Activated naive CD4-positive, alpha-beta T cell treated with anti-CD3 and anti-CD28 coated beads for 36 hours (primary cell): ENCODE measurements around the gene FAM20C. TPM values are rescaled to one million over a fixed set of nuclear protein-coding genes. Genes with fewer than 3 reads are reported as not detected.

Source experiments
- CTCF ChIA-PET: fragments of 350-600 bp; sonication (Branson Sonifier 250); formaldehyde crosslinking; loops from one replicate; lab custom pipeline; 2021; ENCODE audit warnings: antibody characterized with exemption; lab: Charles Lee
- DNase-seq: peaks from one replicate; pipeline ENCODE4 v3.0.0-alpha.2; 2020
- H3K27ac Mint-ChIP-seq: one replicate; pipeline ENCODE4 v1.8.0; 2021; ENCODE audit warnings: mild to moderate bottlenecking, mixed read lengths
- H3K27me3 Mint-ChIP-seq: one replicate; pipeline ENCODE4 v1.8.0; 2021; ENCODE audit warnings: low read depth, mixed read lengths
- H3K36me3 Mint-ChIP-seq: one replicate; pipeline ENCODE4 v1.8.0; 2021; ENCODE audit warnings: low read depth, mixed read lengths
- H3K4me1 Mint-ChIP-seq: one replicate; pipeline ENCODE4 v1.8.0; 2021; ENCODE audit warnings: low read depth, mixed read lengths
- H3K4me3 Mint-ChIP-seq: one replicate; pipeline ENCODE4 v1.8.0; 2021; ENCODE audit warnings: mild to moderate bottlenecking, moderate library complexity, mixed read lengths
- H3K9me3 Mint-ChIP-seq: one replicate; pipeline ENCODE4 v1.8.0; 2021; ENCODE audit warnings: mixed read lengths
- intact Hi-C: fragments of 100-400 bp; cut with micrococcal nuclease; formaldehyde crosslinking; loops from one replicate; pipeline ENCODE4 v1.15.1; 2023
- total RNA-seq, 2 experiments: library from RNA; stranded (reverse); gene quantifications; one replicate each; pipeline ENCODE4 v1.2.3, GENCODE V29; 2021

The FAM20C gene
- under 1 TPM; 0.26 to 0.91 TPM for total RNA-seq

DNA sequence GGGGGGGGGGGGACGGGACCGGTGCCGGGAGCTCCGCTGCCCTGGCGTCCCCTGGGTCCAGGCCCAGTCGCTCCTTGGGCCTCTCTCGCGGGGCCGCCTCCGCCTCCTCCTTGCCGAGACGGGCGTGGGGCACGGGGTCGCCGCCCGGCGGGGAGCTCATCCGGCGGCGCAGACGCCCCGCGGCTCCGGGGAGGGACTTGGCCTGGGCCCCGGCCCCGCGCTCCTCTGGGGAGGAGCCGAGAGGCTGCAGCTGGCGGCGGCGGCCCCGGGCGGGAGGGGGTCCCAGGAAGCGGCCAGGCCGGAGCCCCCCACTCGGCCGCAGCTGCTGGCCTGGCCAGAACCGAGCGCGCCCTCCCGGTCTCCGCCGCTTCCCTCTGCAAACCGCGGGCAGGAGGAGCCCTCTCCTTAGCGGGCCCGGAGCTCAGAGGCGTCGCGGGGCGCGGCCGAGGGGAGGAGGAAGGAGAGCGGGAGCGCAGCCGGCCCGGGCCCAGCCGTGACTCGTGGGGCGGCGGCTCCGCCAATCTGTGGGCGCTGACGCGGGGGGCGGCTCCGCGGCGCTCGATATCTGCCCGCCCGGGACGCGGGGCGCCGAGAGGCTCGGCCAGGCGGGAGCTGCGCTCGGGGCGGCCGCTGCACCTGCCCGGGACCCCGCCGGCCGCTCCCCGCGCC, at the start of gene FAM20C:
TSS of gene FAM20C (plus strand) at position 591 of the 669 bp plus-strand sequence. CDS start 629 bp downstream, outside the sequence.
- H3K27ac Mint-ChIP-seq = no peak within 1 kb of the TSS
- peaks cover 44% of the 10 kb centered on the region for H3K27me3 Mint-ChIP-seq
- CTCF ChIA-PET = no interaction called here
- intact Hi-C loops = no loop called here
- no peaks in the 10 kb centered on the region for H3K9me3 Mint-ChIP-seq
- H3K36me3 Mint-ChIP-seq = no peaks in the 10 kb centered on the region
- peak within 1 kb of the TSS; percentile 69 for H3K4me3 Mint-ChIP-seq
- peaks cover 3% of the 10 kb centered on the region for H3K4me1 Mint-ChIP-seq
- peak; percentile 26 for DNase-seq

DNA sequence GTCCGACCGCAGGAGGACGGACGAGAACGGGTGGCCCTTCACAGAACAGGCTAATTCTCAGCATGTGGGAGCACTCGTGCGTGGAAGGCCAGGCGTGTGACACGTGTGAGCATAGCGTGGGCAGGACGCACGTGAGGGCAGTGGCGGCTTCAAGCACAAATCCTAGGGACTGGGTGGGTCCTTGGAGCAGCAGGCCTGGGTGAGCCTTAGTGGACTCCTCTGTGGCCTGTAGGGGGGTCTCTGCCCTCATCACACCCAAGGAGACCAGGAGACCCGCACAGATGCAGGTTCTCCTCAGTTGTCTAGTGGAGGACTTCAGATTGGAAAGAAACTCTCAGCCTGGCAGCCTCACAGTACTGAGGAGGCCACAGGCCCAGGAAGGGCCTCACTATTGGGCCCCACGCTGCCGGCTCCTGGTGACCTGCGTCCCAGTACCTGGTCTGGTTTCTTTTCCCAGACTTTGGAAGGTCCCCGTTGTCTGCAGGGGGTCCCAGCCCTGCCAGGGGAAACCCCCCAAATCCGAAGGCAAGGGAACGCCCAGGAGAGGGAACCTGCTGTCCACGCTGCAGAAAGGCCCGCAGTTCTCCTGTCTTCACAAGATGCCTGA, 49.1 kb upstream of the FAM20C start:
- Mint-ChIP-seq H3K9me3 (no peaks in the 10 kb centered on the region), H3K36me3 (peaks cover 2% of the 10 kb centered on the region), H3K4me3 (no peak overlapping the region), H3K27me3 (no peaks in the 10 kb centered on the region), H3K4me1 (no peaks in the 10 kb centered on the region), H3K27ac (no peak overlapping the region)
- DNase-seq = no peak
- CTCF ChIA-PET = no interaction called here
- intact Hi-C loops = no loop called here

GRCh38 chr7:143811-144453, 48.4 kb upstream of the FAM20C start:
- H3K36me3 Mint-ChIP-seq = peaks cover 3% of the 10 kb centered on the region
- peaks cover 2% of the 10 kb centered on the region for H3K4me1 Mint-ChIP-seq
- no peaks in the 10 kb centered on the region for H3K27me3 Mint-ChIP-seq
- DNase-seq = no peak
- CTCF ChIA-PET = no interaction called here
- no peak overlapping the region for H3K27ac Mint-ChIP-seq
- intact Hi-C loops = no loop called here
- no peak overlapping the region for H3K4me3 Mint-ChIP-seq
- no peaks in the 10 kb centered on the region for H3K9me3 Mint-ChIP-seq

GRCh38 chr7:144454-144826, 47.9 kb upstream of the FAM20C start:
- Mint-ChIP-seq H3K36me3 (peaks cover 3% of the 10 kb centered on the region), H3K4me3 (no peak overlapping the region), H3K9me3 (no peaks in the 10 kb centered on the region), H3K27ac (no peak overlapping the region), H3K27me3 (no peaks in the 10 kb centered on the region), H3K4me1 (peaks cover 2% of the 10 kb centered on the region)
- CTCF ChIA-PET = no interaction called here
- intact Hi-C loops = no loop called here
- DNase-seq = no peak

- CTCF ChIA-PET = no interaction called here
- Mint-ChIP-seq H3K4me1 (peaks cover 11% of the 10 kb centered on the region), H3K27me3 (no peaks in the 10 kb centered on the region), H3K9me3 (no peaks in the 10 kb centered on the region), H3K36me3 (peaks cover 3% of the 10 kb centered on the region), H3K27ac (no peak overlapping the region), H3K4me3 (no peak overlapping the region)
- no peak for DNase-seq
- intact Hi-C loops = loop anchor here (5.0 kb wide), 2 partner anchors 216 to 476 kb away; no protein-coding TSS in a partner anchor
These were observed 46.5 kb upstream of the FAM20C start for GRCh38 chr7:145863-146262.

DNA sequence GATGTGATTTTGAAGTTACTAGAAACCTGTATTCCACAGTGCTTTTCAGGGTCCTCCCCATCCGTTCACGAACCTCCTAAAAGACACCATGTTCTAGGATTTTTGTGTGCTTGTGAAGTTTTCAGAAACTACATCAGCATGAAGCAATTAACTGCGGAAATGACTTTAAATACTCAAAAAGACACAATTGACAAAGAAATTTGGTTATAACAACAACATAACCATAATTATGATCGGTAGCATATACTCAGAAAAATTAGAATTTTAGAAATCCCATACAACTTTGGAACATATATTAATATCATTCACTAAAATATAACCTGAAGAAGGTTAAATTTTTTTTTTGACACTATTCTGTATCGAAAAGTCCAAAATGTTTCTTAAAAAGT, 43.8 kb upstream of the FAM20C start:
- intact Hi-C loops = loop anchor here (2.0 to 5.0 kb wide), 3 partner anchors 214 to 668 kb away; no protein-coding TSS in a partner anchor
- CTCF ChIA-PET = no interaction called here
- Mint-ChIP-seq H3K4me1 (peaks cover 11% of the 10 kb centered on the region), H3K36me3 (peaks cover 3% of the 10 kb centered on the region), H3K4me3 (peak overlapping the region; percentile 90), H3K9me3 (no peaks in the 10 kb centered on the region), H3K27me3 (no peaks in the 10 kb centered on the region), H3K27ac (peak overlapping the region; percentile 96)
- DNase-seq = no peak

DNA sequence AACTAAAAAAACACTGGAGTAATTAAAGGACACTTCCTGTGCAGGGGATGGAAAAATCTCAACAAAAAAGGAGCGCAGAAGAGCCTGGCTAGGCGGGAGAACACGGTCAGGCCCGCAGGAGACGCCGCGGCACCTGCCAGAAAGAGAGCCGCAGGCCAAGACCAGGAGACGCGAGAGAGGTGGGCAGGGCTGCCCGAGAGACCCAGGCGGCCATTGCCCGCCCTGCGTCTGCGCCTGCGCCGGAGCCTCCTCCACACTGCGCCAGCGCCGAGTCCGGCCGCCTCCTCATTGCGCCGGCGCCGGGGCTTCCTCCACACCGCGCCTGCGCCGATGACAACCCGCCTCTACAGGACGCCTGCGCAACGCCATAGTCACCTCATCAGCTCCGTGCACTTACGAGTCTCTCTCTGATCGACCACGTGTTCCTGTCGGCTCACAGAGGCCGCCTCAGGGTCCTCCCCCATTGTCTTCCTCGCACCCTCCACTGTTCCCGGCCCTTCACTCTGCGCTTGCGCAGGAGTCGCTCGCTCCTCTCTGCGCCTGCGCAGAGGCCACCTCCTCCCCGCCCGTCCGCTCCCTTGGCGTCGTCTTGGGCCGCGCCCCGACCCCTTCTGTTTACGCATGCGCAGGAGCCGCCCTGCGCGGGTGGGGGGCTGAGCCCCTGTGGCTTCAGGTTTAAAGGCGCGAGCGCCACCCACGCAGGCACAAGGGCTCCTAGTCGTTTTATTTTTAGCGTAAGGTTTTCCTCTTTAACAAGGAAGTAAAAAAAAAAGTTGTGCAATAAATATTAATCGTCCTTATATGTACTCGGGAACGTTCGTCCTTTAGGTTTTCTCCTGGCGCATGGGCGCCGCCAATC, 43.2 kb upstream of the FAM20C start:
- CTCF ChIA-PET = no interaction called here
- H3K9me3 Mint-ChIP-seq = no peaks in the 10 kb centered on the region
- H3K36me3 Mint-ChIP-seq = peaks cover 3% of the 10 kb centered on the region
- peak overlapping the region; percentile 96 for H3K27ac Mint-ChIP-seq
- peaks cover 11% of the 10 kb centered on the region for H3K4me1 Mint-ChIP-seq
- DNase-seq = peak; percentile 97
- H3K27me3 Mint-ChIP-seq = no peaks in the 10 kb centered on the region
- intact Hi-C loops = loop anchor here (2.0 to 5.0 kb wide), 3 partner anchors 213 to 668 kb away; no protein-coding TSS in a partner anchor
- peak overlapping the region; percentile 90 for H3K4me3 Mint-ChIP-seq

GRCh38 chr7:149791-150636, 42.4 kb upstream of the FAM20C start:
- peak overlapping the region; percentile 90 for H3K4me3 Mint-ChIP-seq
- peaks cover 11% of the 10 kb centered on the region for H3K4me1 Mint-ChIP-seq
- H3K27me3 Mint-ChIP-seq = no peaks in the 10 kb centered on the region
- H3K36me3 Mint-ChIP-seq = peaks cover 3% of the 10 kb centered on the region
- DNase-seq = peak; percentile 52
- peak overlapping the region; percentile 96 for H3K27ac Mint-ChIP-seq
- CTCF ChIA-PET = no interaction called here
- intact Hi-C loops = loop anchor here (2.0 to 5.0 kb wide), 3 partner anchors 212 to 667 kb away; no protein-coding TSS in a partner anchor
- H3K9me3 Mint-ChIP-seq = no peaks in the 10 kb centered on the region

- intact Hi-C loops = no loop called here
- Mint-ChIP-seq H3K27ac (peak overlapping the region; percentile 96), H3K4me1 (peaks cover 11% of the 10 kb centered on the region), H3K9me3 (no peaks in the 10 kb centered on the region), H3K36me3 (peaks cover 3% of the 10 kb centered on the region), H3K27me3 (no peaks in the 10 kb centered on the region), H3K4me3 (peak overlapping the region; percentile 90)
- DNase-seq = no peak
- CTCF ChIA-PET = no interaction called here
These were observed 41.6 kb upstream of the FAM20C start for GRCh38 chr7:150811-151221.

- Mint-ChIP-seq H3K36me3 (peaks cover 3% of the 10 kb centered on the region), H3K4me1 (peaks cover 11% of the 10 kb centered on the region), H3K4me3 (peak overlapping the region; percentile 1), H3K9me3 (no peaks in the 10 kb centered on the region), H3K27ac (no peak overlapping the region), H3K27me3 (no peaks in the 10 kb centered on the region)
- no peak for DNase-seq
- CTCF ChIA-PET = no interaction called here
- intact Hi-C loops = no loop called here
These were observed 40.9 kb upstream of the FAM20C start for GRCh38 chr7:151346-152050.
